Gastrocnemius medialis (tissue), 4 donors: ENCODE data around the gene ILK. TPM values are rescaled to one million over a fixed set of nuclear protein-coding genes. Genes with fewer than 3 reads are reported as not detected.

Experiments
- ATAC-seq, 2 donors: fragments of 150-250 bp; one replicate each; pipeline ENCODE4 v1.9.1; 2016
- DNase-seq, 2 donors: peaks; one replicate each; pipeline ENCODE4 v3.0.0-alpha.2; 2019
- H3K27ac ChIP-seq, 4 donors: fragments of 200-600 bp; sonication (generic); 1 replicate in 1 of 4; 2 replicates in 3 of 4; pipeline ENCODE4 v1.5.1; 2016 to 2018; ENCODE audit warnings: mild to moderate bottlenecking in 2 of 4, moderate library complexity in 1 of 4
- H3K27me3 ChIP-seq, 3 donors: fragments of 200-600 bp; sonication (generic) in 2 of 3; 1 replicate in 1 of 3; 2 replicates in 2 of 3; pipeline versions ENCODE4 v1.5.1 to v1.6.0; 2016 to 2019; ENCODE audit warnings: mild to moderate bottlenecking in 1 of 3, moderate library complexity in 1 of 3
- H3K36me3 ChIP-seq, 2 donors: fragments of 200-600 bp; sonication (generic) in 1 of 2; one replicate each; pipeline ENCODE4 v1.5.1; 2017 to 2018
- H3K4me1 ChIP-seq, 2 donors: fragments of 200-600 bp; sonication (generic) in 1 of 2; one replicate each; pipeline ENCODE4 v1.5.1; 2016 to 2017; ENCODE audit warnings: mild to moderate bottlenecking in 2 of 2
- H3K4me3 ChIP-seq, 4 donors: fragments of 200-600 bp; sonication (generic) in 3 of 4; 1 replicate in 1 of 4; 2 replicates in 3 of 4; pipeline ENCODE4 v1.5.1; 2016 to 2019; ENCODE audit warnings: mild to moderate bottlenecking in 2 of 4
- H3K9me3 ChIP-seq, 3 donors: fragments of 200-600 bp; sonication (generic) in 2 of 3; 1 replicate in 1 of 3; 2 replicates in 2 of 3; pipeline ENCODE4 v1.5.1; 2016 to 2019
- CTCF ChIP-seq, 5 experiments: fragments of 450-650 bp in 3 of 5; fragments of 200-600 bp in 2 of 5; sonication (generic) in 2 of 5; IDR thresholded peaks in 4 of 5; conservative IDR thresholded peaks in 1 of 5; 1 replicate in 4 of 5; 2 replicates in 1 of 5; pipeline ENCODE4 v1.5.1; 2016 to 2019; ENCODE audit warnings: antibody characterized with exemption in 5 of 5, mild to moderate bottlenecking in 3 of 5, moderate library complexity in 3 of 5
- POLR2A ChIP-seq, 2 donors: fragments of 450-650 bp; IDR thresholded peaks; one replicate each; pipeline ENCODE4 v1.6.1; 2017; ENCODE audit warnings: antibody characterized with exemption in 2 of 2, mild to moderate bottlenecking in 2 of 2, moderate library complexity in 2 of 2
- in situ Hi-C, 4 donors: fragments of 200-750 bp; cut with MboI; loops; one replicate each; pipeline versions ENCODE4 v1.15.0 to v1.8.0; 2017; ENCODE audit warnings: low sequenced_read_pairs in 4 of 4
- intact Hi-C: fragments of 100-400 bp; cut with DNase I; formaldehyde crosslinking; loops from one replicate; pipeline ENCODE4 v1.15.1; 2023; ENCODE audit warnings: low total_unique reads
- total RNA-seq, 4 donors: library from RNA; depleted of rRNA; stranded (reverse); fragments of >200 nt; gene quantifications; one replicate each; pipeline versions ENCODE4 v1.1.0 to v1.2.3, GENCODE V29; 2016

Gene ILK
- 100 to 1,000 TPM in 1 of 4 donors, 10 to 100 TPM in 3; 48.3 to 113 (median 70.5) TPM for total RNA-seq

- Histone ChIP-seq H3K27ac (peak within 1 kb of the TSS; percentile 93 to 97 (median 94)), H3K9me3 (no peaks in the 10 kb centered on the region), H3K4me3 (peak within 1 kb of the TSS; percentile 87 to 97 (median 90)), H3K36me3 (peaks cover 0 to 47% of the 10 kb centered on the region in 2 donors), H3K4me1 (peaks cover 52% of the 10 kb centered on the region in 2 donors), H3K27me3 (no peaks in the 10 kb centered on the region)
- peak; percentile 88 to 91 for DNase-seq
- in situ Hi-C loops: loop anchor here in 2 of 4 donors (5.0 to 10.0 kb wide), 3 partner anchors 79 to 129 kb away; partner anchors contain the start of genes MRPL17 (in 2 of the 2) and TRIM3 (in 1 of the 2)
- peak; percentile 87 to 91 for TF ChIP-seq POLR2A (IDR thresholded peaks at IDR 0.05)
- peak in 4 of 5 experiments; percentile 25 to 59 (median 32) for TF ChIP-seq CTCF (IDR thresholded peaks at IDR 0.05 in 4 of 5, conservative IDR thresholded peaks at IDR 0.05 in 1 of 5)
- intact Hi-C loops: loop anchor here (1.0 to 10.0 kb wide), 4 partner anchors 80 to 369 kb away; partner anchors contain the start of genes ARFIP2, CNGA4, FHIP1B and MRPL17
- peak; percentile 87 to 89 for ATAC-seq
These were observed at the start of gene ILK, which contains the start of gene RRP8 for GRCh38 chr11:6603287-6604080. TSS of gene ILK (plus strand) at chr11:6603774. CDS start at chr11:6604272, 498 bp downstream. TSS of gene RRP8 (minus strand) at chr11:6603616. CDS start at chr11:6603502, 114 bp downstream.

DNA sequence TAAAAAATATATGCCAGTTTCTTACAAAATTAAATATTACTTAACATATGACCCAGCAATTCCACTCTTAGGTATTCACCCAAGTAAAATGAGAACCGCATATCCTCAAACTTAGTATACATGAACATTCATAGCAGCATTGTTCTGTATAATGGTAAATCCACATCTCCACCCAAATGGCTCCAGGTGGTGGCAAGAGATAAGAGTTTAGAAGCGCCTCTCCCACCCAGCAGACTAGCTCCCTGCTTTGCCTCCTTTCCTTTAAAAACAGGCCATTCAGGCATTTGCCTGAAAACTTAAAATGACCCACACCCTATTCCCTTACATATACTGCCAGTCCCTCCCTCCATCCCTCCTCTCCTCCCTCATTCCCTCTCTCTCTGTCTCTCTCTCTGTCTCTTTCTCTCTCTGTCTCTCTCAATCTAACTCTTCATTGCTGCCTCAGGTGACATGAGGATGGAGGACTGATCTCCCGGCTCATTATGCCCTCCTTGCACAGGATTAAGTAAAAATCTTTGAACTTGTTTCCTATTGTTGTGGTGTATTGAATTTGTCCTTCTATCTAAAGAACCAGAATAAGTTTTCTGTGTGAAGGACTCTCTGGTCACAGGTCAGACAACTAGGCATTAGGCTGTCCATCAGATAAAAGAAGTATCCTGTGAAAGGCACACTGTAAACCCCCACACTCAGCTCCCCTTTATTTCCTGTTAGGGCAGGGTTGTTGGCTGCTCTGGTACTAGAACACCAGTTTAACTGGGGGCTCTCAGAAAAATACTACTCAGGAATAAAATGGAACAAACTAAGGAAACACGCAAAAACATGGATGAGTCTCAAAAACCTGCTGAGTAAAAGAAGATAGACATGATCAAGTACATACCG is 48.5 kb upstream of the ILK start:
- intact Hi-C loops: no loop called here
- H3K4me3 ChIP-seq: no peak overlapping the region
- peaks cover 13 to 14% of the 10 kb centered on the region in 2 donors for H3K4me1 ChIP-seq
- no peaks in the 10 kb centered on the region for H3K36me3 ChIP-seq
- H3K27ac ChIP-seq: no peak overlapping the region
- in situ Hi-C loops: no loop called here
- no peaks in the 10 kb centered on the region for H3K27me3 ChIP-seq
- no peak for DNase-seq
- no peaks in the 10 kb centered on the region for H3K9me3 ChIP-seq
- TF ChIP-seq POLR2A (IDR thresholded peaks at IDR 0.05): no peak
- TF ChIP-seq CTCF (IDR thresholded peaks at IDR 0.05 in 4 of 5, conservative IDR thresholded peaks at IDR 0.05 in 1 of 5): no peak
- no peak for ATAC-seq

- Histone ChIP-seq H3K9me3 (no peaks in the 10 kb centered on the region), H3K36me3 (no peaks in the 10 kb centered on the region), H3K4me3 (no peak overlapping the region), H3K27ac (no peak overlapping the region), H3K27me3 (no peaks in the 10 kb centered on the region), H3K4me1 (peaks cover 13 to 14% of the 10 kb centered on the region in 2 donors)
- intact Hi-C loops: no loop called here
- TF ChIP-seq CTCF (IDR thresholded peaks at IDR 0.05 in 4 of 5, conservative IDR thresholded peaks at IDR 0.05 in 1 of 5) (no peak), POLR2A (IDR thresholded peaks at IDR 0.05) (no peak)
- DNase-seq (no peak), ATAC-seq (no peak)
- in situ Hi-C loops: no loop called here
These were observed 47.2 kb upstream of the ILK start for GRCh38 chr11:6556139-6556949.

DNA sequence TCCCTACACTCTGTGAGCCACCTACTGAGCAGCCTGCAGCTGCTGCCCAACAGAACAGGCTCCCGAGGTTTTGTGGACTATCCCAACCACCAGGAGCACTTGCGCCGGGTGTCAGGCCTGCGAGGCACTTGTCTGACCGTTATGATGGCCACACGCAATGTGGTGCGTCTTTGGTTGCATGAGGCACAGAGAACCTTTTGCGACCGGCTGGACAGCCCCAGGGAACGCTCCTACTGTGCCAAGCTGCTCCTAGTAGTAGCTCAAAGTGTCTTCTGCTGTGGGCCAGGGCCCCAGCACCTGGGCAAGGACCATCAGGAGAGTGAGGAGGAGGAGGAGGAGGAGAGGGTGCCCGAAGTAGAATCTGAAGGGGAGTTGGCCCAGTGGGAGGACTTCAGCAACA is 46.5 kb upstream of the ILK start:
- H3K4me1 ChIP-seq: peaks cover 13 to 14% of the 10 kb centered on the region in 2 donors
- no peaks in the 10 kb centered on the region for H3K9me3 ChIP-seq
- in situ Hi-C loops: no loop called here
- intact Hi-C loops: no loop called here
- DNase-seq (no peak), ATAC-seq (no peak)
- no peaks in the 10 kb centered on the region for H3K36me3 ChIP-seq
- TF ChIP-seq CTCF (IDR thresholded peaks at IDR 0.05 in 4 of 5, conservative IDR thresholded peaks at IDR 0.05 in 1 of 5): no peak
- no peak for TF ChIP-seq POLR2A (IDR thresholded peaks at IDR 0.05)
- no peak overlapping the region for H3K27ac ChIP-seq
- H3K4me3 ChIP-seq: no peak overlapping the region
- no peaks in the 10 kb centered on the region for H3K27me3 ChIP-seq
